SK-N-MC (cell line): ENCODE measurements around the gene TEKT1.

ENCODE experiments used
- EZH2 ChIP-seq: fragments of 200-600 bp; sonication (generic); IDR thresholded peaks from one replicate; pipeline ENCODE4 v1.6.1; 2017; ENCODE audit warnings: antibody characterized with exemption
- POLR2AphosphoS5 ChIP-seq: IDR thresholded peaks from 2 replicates; pipeline ENCODE4 v1.6.1; 2012; ENCODE audit warnings: mild to moderate bottlenecking, low read depth, low read length, borderline replicate concordance

GRCh38 chr17:6780001-6780400, 51.5 kb downstream of the TEKT1 start:
- TF ChIP-seq POLR2AphosphoS5 (no peak), EZH2 (no peak)
